ENCODE results near the gene IARS2. TPM values are rescaled to one million over a fixed set of nuclear protein-coding genes. Genes with fewer than 3 reads are reported as not detected.
A peak's percentile ranks its signal among the peaks of the same experiment; 100 is the strongest.

The IARS2 gene
- total RNA-seq, 1 experiment from 2014 or later, result 106 TPM

GRCh38 chr1:220089650-220090556 is 4.0 kb upstream of the IARS2 start, which contains the start of gene BPNT1 (continued):
- TF ChIP-seq REST (IDR thresholded peaks at IDR 0.05; ENCODE audit: low read depth) (no peak), MAX (IDR thresholded peaks at IDR 0.05) (peak; percentile 80), ZFX (IDR thresholded peaks at IDR 0.05) (no peak), POLR2A (IDR thresholded peaks at IDR 0.05; ENCODE audit: borderline replicate concordance, extremely low read depth, insufficient read depth, insufficient read length) (peak; percentile 79), RAD21 (IDR thresholded peaks at IDR 0.05; ENCODE audit: low read depth) (no peak), EGR1 (IDR thresholded peaks at IDR 0.05; ENCODE audit: low read depth) (peak; percentile 28; the same call in 1 of the 2 replicates), ZBTB33 (IDR thresholded peaks at IDR 0.05; ENCODE audit: extremely low read depth, insufficient replicate concordance, low read length) (peak; percentile 56), CTCF (IDR thresholded peaks at IDR 0.05 in 2 of 3, conservative IDR thresholded peaks at IDR 0.05 in 1 of 3; ENCODE audit: borderline replicate concordance in 1 of 3, insufficient read depth in 1 of 3, low read depth in 2 of 3, low read length in 2 of 3) (peak in 2 of 3 experiments; percentile 18 to 24; a peak in 3 of 6 replicates)
